ENCODE results near the gene MYO7B. TPM values are rescaled to one million over a fixed set of nuclear protein-coding genes. Genes with fewer than 3 reads are reported as not detected.

The MYO7B gene
- polyA plus RNA-seq, 1 of the 3 experiments (the other 2 are of a cell fraction): 0.08 TPM

DNA sequence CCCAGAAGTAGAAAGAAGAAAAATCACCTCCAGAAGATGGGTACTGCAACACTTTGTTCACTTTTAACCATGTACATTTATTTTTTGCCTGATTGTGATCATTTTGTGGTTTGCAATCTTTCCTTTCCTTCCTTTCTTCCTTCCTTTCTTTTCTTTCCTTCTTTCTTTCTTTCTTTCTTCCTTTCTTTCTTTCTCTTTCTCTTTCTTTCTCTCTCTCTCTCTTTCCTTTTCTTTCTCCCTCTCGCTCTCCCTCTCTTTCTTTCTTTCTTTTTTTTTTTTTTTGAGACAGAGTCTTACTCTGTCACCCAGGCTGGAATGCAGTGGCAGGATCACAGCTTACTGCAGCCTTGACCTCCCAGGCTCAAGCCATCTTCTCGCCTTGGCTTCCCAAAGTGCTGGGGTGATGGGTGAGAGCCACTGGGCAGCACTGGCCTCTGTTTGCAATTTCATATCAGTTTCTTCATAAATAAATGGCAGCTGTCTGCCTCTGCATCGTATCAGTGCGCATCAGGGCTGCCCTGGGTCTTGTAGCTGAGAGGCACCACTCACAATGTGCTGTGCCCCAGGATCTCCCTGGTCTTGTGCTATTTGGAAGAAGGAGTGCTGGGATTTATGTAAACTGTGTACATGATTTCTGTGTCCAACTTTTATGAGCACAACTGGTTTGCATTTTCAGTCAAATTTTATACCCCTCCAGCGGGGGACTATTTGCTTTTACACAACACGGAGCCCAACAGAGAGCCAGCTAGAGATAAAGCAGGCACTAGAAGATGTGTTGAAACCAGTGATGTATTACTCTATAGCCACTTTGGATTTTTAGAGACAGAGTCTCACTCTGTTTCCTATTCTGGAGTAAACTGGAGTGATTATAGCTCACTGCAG, 146.7 kb downstream of the MYO7B start:
- DNase-seq: peak; percentile 66
- H3K9me2 ChIP-seq: no peaks in the 10 kb centered on the region
- no peaks in the 10 kb centered on the region for H3K36me3 ChIP-seq (replicated peaks in 1 of 2; ENCODE audit: control insufficient read depth in 1 of 2, insufficient read depth in 2 of 2, low read length in 1 of 2)
- peaks cover 7% of the 10 kb centered on the region; the same call in 1 of the 2 replicates for H3K27me3 ChIP-seq (ENCODE audit: insufficient read depth)
- POLR2A ChIA-PET: interaction anchor here (1.8 kb wide), 1 partner anchor 20 kb away, joined by 4 read pairs; no protein-coding TSS in a partner anchor
- 74% methylated on average over 6 of the region's 6 CpGs for WGBS (ENCODE audit: low lambda C conversion rate)
- no peak overlapping the region for H3K4me3 ChIP-seq (ENCODE audit: low read depth in 2 of 2, low read length in 1 of 2)
- CTCF ChIA-PET: interaction anchor here (0.8 to 5.2 kb wide), 4 partner anchors 13 to 91 kb away, joined by 3 to 19 read pairs (median 7); no protein-coding TSS in a partner anchor
- no peaks in the 10 kb centered on the region for H4K20me1 ChIP-seq (ENCODE audit: insufficient read depth)
- H3K9ac ChIP-seq: no peak overlapping the region
- TF ChIP-seq FOSL2 (IDR thresholded peaks at IDR 0.05; ENCODE audit: borderline replicate concordance, low read depth) (no peak), GATA2 (CRISPR knock-in tag; IDR thresholded peaks at IDR 0.05) (peak; percentile 55), SMC3 (IDR thresholded peaks at IDR 0.05; ENCODE audit: low read depth, low read length) (no peak)
- H3K4me2 ChIP-seq: no peak overlapping the region
- no peak overlapping the region for H3K27ac ChIP-seq (ENCODE audit: low read depth in 2 of 2, low read length in 1 of 2)
- H2AFZ ChIP-seq (ENCODE audit: low read depth): no peak overlapping the region
- peaks cover 0 to 4% of the 10 kb centered on the region in 2 experiments; a peak in 1 of 4 replicates for H3K4me1 ChIP-seq (ENCODE audit: control insufficient read depth in 1 of 2, insufficient read depth in 2 of 2, low read depth in 1 of 2, low read length in 1 of 2)
- H3K9me3 ChIP-seq: no peaks in the 10 kb centered on the region
- H3F3A ChIP-seq (replicated peaks; ENCODE audit: insufficient read depth): no peaks in the 10 kb centered on the region
- no peaks in the 10 kb centered on the region for H3K79me2 ChIP-seq (ENCODE audit: insufficient read depth)

- CTCF ChIA-PET: interaction anchor here (0.8 to 5.2 kb wide), 4 partner anchors 12 to 92 kb away, joined by 3 to 19 read pairs (median 7); no protein-coding TSS in a partner anchor
- no peaks in the 10 kb centered on the region for H3F3A ChIP-seq (replicated peaks; ENCODE audit: insufficient read depth)
- no peak for DNase-seq
- no peaks in the 10 kb centered on the region for H3K27me3 ChIP-seq (ENCODE audit: insufficient read depth)
- no peaks in the 10 kb centered on the region for H4K20me1 ChIP-seq (ENCODE audit: insufficient read depth)
- peaks cover 0 to 4% of the 10 kb centered on the region in 2 experiments; a peak in 1 of 4 replicates for H3K4me1 ChIP-seq (ENCODE audit: control insufficient read depth in 1 of 2, insufficient read depth in 2 of 2, low read depth in 1 of 2, low read length in 1 of 2)
- POLR2A ChIA-PET: interaction anchor here (1.8 kb wide), 1 partner anchor 19 kb away, joined by 4 read pairs; no protein-coding TSS in a partner anchor
- H3K79me2 ChIP-seq (ENCODE audit: insufficient read depth): no peaks in the 10 kb centered on the region
- no peaks in the 10 kb centered on the region for H3K36me3 ChIP-seq (replicated peaks in 1 of 2; ENCODE audit: control insufficient read depth in 1 of 2, insufficient read depth in 2 of 2, low read length in 1 of 2)
- no peak overlapping the region for H3K27ac ChIP-seq (ENCODE audit: low read depth in 2 of 2, low read length in 1 of 2)
- 0 out of 2 replicates have a peak, but pooled peaks cover under 1% of the 10 kb centered on the region for H3K9me3 ChIP-seq
- no peak overlapping the region for H3K9ac ChIP-seq
- no peak overlapping the region for H3K4me2 ChIP-seq
- no peak overlapping the region for H2AFZ ChIP-seq (ENCODE audit: low read depth)
- TF ChIP-seq JUND (IDR thresholded peaks at IDR 0.05): no peak
- no peak for TF ChIP-seq POLR2AphosphoS5 (IDR thresholded peaks at IDR 0.05; ENCODE audit: low read depth, low read length)
- TF ChIP-seq TAF1 (IDR thresholded peaks at IDR 0.05; ENCODE audit: borderline replicate concordance, low read depth, low read length): no peak
- no peak for TF ChIP-seq MXI1 (IDR thresholded peaks at IDR 0.05; ENCODE audit: low read depth, low read length)
- no peak for TF ChIP-seq GATA2 (CRISPR knock-in tag; IDR thresholded peaks at IDR 0.05)
- TF ChIP-seq, protein P1, sequence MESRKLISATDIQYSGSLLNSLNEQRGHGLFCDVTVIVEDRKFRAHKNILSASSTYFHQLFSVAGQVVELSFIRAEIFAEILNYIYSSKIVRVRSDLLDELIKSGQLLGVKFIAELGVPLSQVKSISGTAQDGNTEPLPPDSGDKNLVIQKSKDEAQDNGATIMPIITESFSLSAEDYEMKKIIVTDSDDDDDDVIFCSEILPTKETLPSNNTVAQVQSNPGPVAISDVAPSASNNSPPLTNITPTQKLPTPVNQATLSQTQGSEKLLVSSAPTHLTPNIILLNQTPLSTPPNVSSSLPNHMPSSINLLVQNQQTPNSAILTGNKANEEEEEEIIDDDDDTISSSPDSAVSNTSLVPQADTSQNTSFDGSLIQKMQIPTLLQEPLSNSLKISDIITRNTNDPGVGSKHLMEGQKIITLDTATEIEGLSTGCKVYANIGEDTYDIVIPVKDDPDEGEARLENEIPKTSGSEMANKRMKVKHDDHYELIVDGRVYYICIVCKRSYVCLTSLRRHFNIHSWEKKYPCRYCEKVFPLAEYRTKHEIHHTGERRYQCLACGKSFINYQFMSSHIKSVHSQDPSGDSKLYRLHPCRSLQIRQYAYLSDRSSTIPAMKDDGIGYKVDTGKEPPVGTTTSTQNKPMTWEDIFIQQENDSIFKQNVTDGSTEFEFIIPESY (IDR thresholded peaks at IDR 0.05; ENCODE audit: borderline replicate concordance, low read depth): no peak
- H3K9me2 ChIP-seq: no peaks in the 10 kb centered on the region
- H3K4me3 ChIP-seq (ENCODE audit: low read depth in 2 of 2, low read length in 1 of 2): no peak overlapping the region
Measured at GRCh38 chr2:127683056-127683455, 147.6 kb downstream of the MYO7B start.
